K562 (cell line): ENCODE results near the gene LRRC74B. TPM values are rescaled to one million over a fixed set of nuclear protein-coding genes. Genes with fewer than 3 reads are reported as not detected.

Experiments
- ADNP ChIP-seq: fragments of 200-800 bp; sonication (Bioruptor generic); IDR thresholded peaks from 2 replicates; pipeline ENCODE4 v1.6.1; 2016; ENCODE audit warnings: missing genetic modification characterization, missing compliant biosample characterization
- CBFA2T3 ChIP-seq: fragments of 450-650 bp; IDR thresholded peaks from 2 replicates; pipeline ENCODE4 v1.6.1; 2017
- ELF4 ChIP-seq: fragments of 450-650 bp; formaldehyde crosslinking; IDR thresholded peaks from 2 replicates; pipeline ENCODE4 v1.4.0; 2022; ENCODE audit warnings: missing genetic modification characterization
- FIP1L1 ChIP-seq: fragments of 200-400 bp; formaldehyde crosslinking; IDR thresholded peaks from 2 replicates; pipeline ENCODE4 v1.6.1; 2018; ENCODE audit warnings: mild to moderate bottlenecking, low read depth, low read length; ENCODE audit not compliant: poor library complexity, severe bottlenecking
- FOXK1 ChIP-seq: sonication (generic); formaldehyde crosslinking; IDR thresholded peaks from 2 replicates; pipeline ENCODE4 v1.8.0; 2022; ENCODE audit warnings: missing genetic modification reagents, mild to moderate bottlenecking, borderline replicate concordance
- FUS ChIP-seq: fragments of 200-400 bp; formaldehyde crosslinking; optimal IDR thresholded peaks from 2 replicates; pipeline ENCODE3; 2017; ENCODE audit warnings: low read depth, low read length
- KDM1A ChIP-seq, 2 experiments: fragments of 450-650 bp; IDR thresholded peaks; 2 replicates each; pipeline ENCODE4 v1.6.1; 2016; ENCODE audit warnings: mild to moderate bottlenecking in 2 of 2
- KDM2B ChIP-seq: fragments of 250-450 bp; sonication (Bioruptor Pico); IDR thresholded peaks from 2 replicates; pipeline ENCODE4 v1.8.0; 2021; ENCODE audit warnings: mild to moderate bottlenecking, moderate library complexity
- KLF6 ChIP-seq: fragments of 250-450 bp; sonication (Bioruptor Pico); IDR thresholded peaks from 2 replicates; pipeline ENCODE4 v1.4.0; 2020; ENCODE audit warnings: mild to moderate bottlenecking, moderate library complexity, borderline replicate concordance
- L3MBTL2 ChIP-seq: fragments of 450-650 bp; IDR thresholded peaks from 2 replicates; pipeline ENCODE4 v1.6.1; 2016; ENCODE audit warnings: mild to moderate bottlenecking, moderate library complexity
- NFYB ChIP-seq: IDR thresholded peaks from 2 replicates; pipeline ENCODE4 v1.6.1; 2011; ENCODE audit warnings: mild to moderate bottlenecking, moderate library complexity; ENCODE audit not compliant: insufficient read length; ENCODE audit errors: extremely low read depth
- RBM14 ChIP-seq: fragments of 200-400 bp; formaldehyde crosslinking; IDR thresholded peaks from 2 replicates; pipeline ENCODE4 v1.6.1; 2018; ENCODE audit warnings: low read depth, mild to moderate bottlenecking, low read length, moderate library complexity, borderline replicate concordance; ENCODE audit not compliant: insufficient read depth
- YBX1 ChIP-seq: fragments of 450-650 bp; IDR thresholded peaks from 2 replicates; pipeline ENCODE4 v1.7.1; 2016; ENCODE audit warnings: mild to moderate bottlenecking
- ZEB2 ChIP-seq: fragments of 450-650 bp; IDR thresholded peaks from 2 replicates; pipeline ENCODE4 v1.6.1; 2016
- ZFP36 ChIP-seq: fragments of 150-350 bp; IDR thresholded peaks from 2 replicates; pipeline ENCODE4 v1.6.1; 2018; ENCODE audit warnings: low read length, low read depth; ENCODE audit not compliant: partially characterized antibody
- ZKSCAN8 ChIP-seq: fragments of 200-800 bp; sonication (Bioruptor generic); IDR thresholded peaks from 2 replicates; pipeline ENCODE4 v1.6.1; 2016; ENCODE audit warnings: missing genetic modification characterization, missing compliant biosample characterization
- ZNF121 ChIP-seq: sonication (generic); formaldehyde crosslinking; conservative IDR thresholded peaks from 2 replicates; pipeline ENCODE4 v1.8.0; 2022; ENCODE audit warnings: missing genetic modification reagents
- ZNF280A ChIP-seq: fragments of 450-650 bp; IDR thresholded peaks from 2 replicates; pipeline ENCODE4 v1.6.1; 2018; ENCODE audit warnings: mild to moderate bottlenecking, low read depth; ENCODE audit not compliant: partially characterized antibody
- ZNF561 ChIP-seq: fragments of 450-650 bp; formaldehyde crosslinking; conservative IDR thresholded peaks from 2 replicates; pipeline ENCODE4 v1.4.0; 2020; ENCODE audit warnings: mild to moderate bottlenecking, moderate library complexity
- ZNF696 ChIP-seq: fragments of 250-450 bp; sonication (Bioruptor Pico); conservative IDR thresholded peaks from 2 replicates; pipeline ENCODE4 v1.4.0; 2020; ENCODE audit warnings: mild to moderate bottlenecking, moderate library complexity
- ZNF764 ChIP-seq: fragments of 250-450 bp; sonication (Bioruptor Pico); IDR thresholded peaks from 2 replicates; pipeline ENCODE4 v1.4.0; 2020; ENCODE audit warnings: low read depth, mild to moderate bottlenecking, moderate library complexity
- ZNF778 ChIP-seq: fragments of 450-650 bp; formaldehyde crosslinking; IDR thresholded peaks from 2 replicates; pipeline ENCODE4 v1.4.0; 2020; ENCODE audit warnings: mild to moderate bottlenecking, moderate library complexity
- ZNF780A ChIP-seq: fragments of 250-450 bp; sonication (Bioruptor Pico); IDR thresholded peaks from 2 replicates; pipeline ENCODE4 v1.5.0; 2021; ENCODE audit warnings: mild to moderate bottlenecking
- polyA plus RNA-seq, 8 experiments: library from polyadenylated mRNA; depleted of rRNA in 4 of 8; stranded (reverse) in 5 of 8; unstranded in 3 of 8; fragments of >200 nt; fragmentation: Nextera tagmentation in 2 of 8; fragmentation: Illumina TruSeq in 1 of 8; extraction: Ambion mirVana in 2 of 8; extraction: Trizol in 1 of 8; gene quantifications; 2 replicates each; pipeline versions ENCODE4 v1.2.1 to v1.2.3, GENCODE V29; 2011 to 2014; ENCODE audit warnings: inconsistent platforms in 1 of 8, missing spikeins in 1 of 8
- total RNA-seq, 7 experiments: library from RNA; depleted of rRNA in 6 of 7; stranded (reverse); fragments of >200 nt in 6 of 7; fragmentation: Illumina TruSeq in 2 of 7; extraction: Trizol in 2 of 7; gene quantifications; 2 replicates each; pipeline versions ENCODE4 v1.2.1 to v1.2.3, GENCODE V29; 2011 to 2021; ENCODE audit warnings: low replicate concordance in 1 of 7
- TF ChIP-seq, protein P1 (sequence below): IDR thresholded peaks from 2 replicates; pipeline ENCODE4 v1.6.1; 2011; ENCODE audit warnings: borderline replicate concordance, low read depth, mild to moderate bottlenecking, moderate library complexity, low read length; ENCODE audit not compliant: insufficient read depth, poor library complexity, severe bottlenecking
- TF ChIP-seq, protein P2 (sequence below), 2 experiments: fragments of 200-800 bp in 1 of 2; sonication (Bioruptor generic) in 1 of 2; sonication (generic) in 1 of 2; formaldehyde crosslinking in 1 of 2; IDR thresholded peaks in 1 of 2; conservative IDR thresholded peaks in 1 of 2; 2 replicates each; pipeline versions ENCODE4 v1.5.0 to v1.6.1; 2016 to 2020; ENCODE audit warnings: missing compliant biosample characterization in 1 of 2, missing genetic modification characterization in 1 of 2, missing genetic modification reagents in 1 of 2

LRRC74B gene
- total and polyA plus RNA-seq, 9 of the 15 experiments (the other 6 are each of a cell fraction or from before 2014, with no cell fraction given) = not detected

DNA sequence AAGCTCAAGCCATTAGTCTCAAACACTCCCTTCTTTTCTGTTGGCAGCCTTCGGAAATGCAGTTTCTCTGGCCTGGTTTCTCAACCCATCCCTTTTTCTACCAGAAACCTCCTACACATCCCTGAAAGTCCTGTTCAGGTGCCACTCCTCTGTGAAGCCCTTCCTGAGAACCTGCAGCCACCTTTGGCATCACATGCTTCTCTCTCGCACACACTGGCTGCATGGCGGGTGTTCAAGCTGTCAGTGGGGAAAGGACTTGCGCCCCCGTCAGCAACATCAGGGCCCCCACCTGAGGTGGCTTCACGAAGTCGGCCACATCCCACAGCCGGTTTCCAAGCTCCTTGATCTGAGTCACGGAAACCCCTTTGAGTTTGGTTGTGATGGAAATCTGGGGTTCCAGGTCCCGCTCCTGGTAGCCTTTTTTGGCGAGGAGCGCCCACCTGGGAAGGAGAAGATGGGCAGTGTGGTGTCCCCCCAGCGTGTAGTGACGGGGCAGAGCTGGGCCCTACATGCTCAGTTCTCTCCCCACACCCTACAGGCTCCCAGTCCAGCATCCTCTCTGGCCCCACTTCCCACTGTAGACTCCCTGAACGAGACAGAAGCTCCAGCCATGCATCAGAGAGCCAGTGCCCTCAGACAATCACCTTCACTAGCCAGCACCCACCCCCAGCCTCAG is 1.7 kb upstream of the LRRC74B start (continued):
- TF ChIP-seq FOXK1 (CRISPR knock-in tag) = no peak
- TF ChIP-seq L3MBTL2 = no peak
- no peak for TF ChIP-seq NFYB
- TF ChIP-seq ZEB2 = no peak
- TF ChIP-seq RBM14 = no peak
- TF ChIP-seq ZNF561 = no peak
- no peak for TF ChIP-seq ZNF280A
- TF ChIP-seq, protein P1, sequence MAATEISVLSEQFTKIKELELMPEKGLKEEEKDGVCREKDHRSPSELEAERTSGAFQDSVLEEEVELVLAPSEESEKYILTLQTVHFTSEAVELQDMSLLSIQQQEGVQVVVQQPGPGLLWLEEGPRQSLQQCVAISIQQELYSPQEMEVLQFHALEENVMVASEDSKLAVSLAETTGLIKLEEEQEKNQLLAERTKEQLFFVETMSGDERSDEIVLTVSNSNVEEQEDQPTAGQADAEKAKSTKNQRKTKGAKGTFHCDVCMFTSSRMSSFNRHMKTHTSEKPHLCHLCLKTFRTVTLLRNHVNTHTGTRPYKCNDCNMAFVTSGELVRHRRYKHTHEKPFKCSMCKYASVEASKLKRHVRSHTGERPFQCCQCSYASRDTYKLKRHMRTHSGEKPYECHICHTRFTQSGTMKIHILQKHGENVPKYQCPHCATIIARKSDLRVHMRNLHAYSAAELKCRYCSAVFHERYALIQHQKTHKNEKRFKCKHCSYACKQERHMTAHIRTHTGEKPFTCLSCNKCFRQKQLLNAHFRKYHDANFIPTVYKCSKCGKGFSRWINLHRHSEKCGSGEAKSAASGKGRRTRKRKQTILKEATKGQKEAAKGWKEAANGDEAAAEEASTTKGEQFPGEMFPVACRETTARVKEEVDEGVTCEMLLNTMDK = no peak
- TF ChIP-seq, protein P2, sequence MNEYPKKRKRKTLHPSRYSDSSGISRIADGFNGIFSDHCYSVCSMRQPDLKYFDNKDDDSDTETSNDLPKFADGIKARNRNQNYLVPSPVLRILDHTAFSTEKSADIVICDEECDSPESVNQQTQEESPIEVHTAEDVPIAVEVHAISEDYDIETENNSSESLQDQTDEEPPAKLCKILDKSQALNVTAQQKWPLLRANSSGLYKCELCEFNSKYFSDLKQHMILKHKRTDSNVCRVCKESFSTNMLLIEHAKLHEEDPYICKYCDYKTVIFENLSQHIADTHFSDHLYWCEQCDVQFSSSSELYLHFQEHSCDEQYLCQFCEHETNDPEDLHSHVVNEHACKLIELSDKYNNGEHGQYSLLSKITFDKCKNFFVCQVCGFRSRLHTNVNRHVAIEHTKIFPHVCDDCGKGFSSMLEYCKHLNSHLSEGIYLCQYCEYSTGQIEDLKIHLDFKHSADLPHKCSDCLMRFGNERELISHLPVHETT (CRISPR knock-in tag; conservative IDR thresholded peaks at IDR 0.05 in 1 of 2, IDR thresholded peaks at IDR 0.05 in 1 of 2) = no peak
- no peak for TF ChIP-seq ZKSCAN8 (CRISPR knock-in tag)
- TF ChIP-seq ZNF696 (CRISPR knock-in tag) = no peak
- no peak for TF ChIP-seq KDM1A (IDR thresholded peaks at IDR 0.05)
- TF ChIP-seq CBFA2T3 = no peak
- no peak for TF ChIP-seq ZNF780A (CRISPR knock-in tag)
- TF ChIP-seq ADNP = no peak
- no peak for TF ChIP-seq KLF6 (CRISPR knock-in tag)
- TF ChIP-seq ZNF764 (CRISPR knock-in tag) = no peak
- TF ChIP-seq FUS = no peak
- 0 out of 2 replicates have a peak, but pooled peaks have one; percentile 24 for TF ChIP-seq KDM2B (CRISPR knock-in tag)
- TF ChIP-seq ZNF778 (CRISPR knock-in tag) = no peak
- no peak for TF ChIP-seq YBX1
- TF ChIP-seq FIP1L1 = no peak
- TF ChIP-seq ZFP36 = no peak
- TF ChIP-seq ELF4 (CRISPR knock-in tag) = no peak
- TF ChIP-seq ZNF121 (CRISPR knock-in tag) = no peak
